ENCODE measurements around the gene DEPDC1B.
"Not testable (repeated sequence)": the region's sequence is repeated elsewhere in the genome, so short reads cannot be mapped to it uniquely, and the experiment has no call there.

DEPDC1B gene, protein sequence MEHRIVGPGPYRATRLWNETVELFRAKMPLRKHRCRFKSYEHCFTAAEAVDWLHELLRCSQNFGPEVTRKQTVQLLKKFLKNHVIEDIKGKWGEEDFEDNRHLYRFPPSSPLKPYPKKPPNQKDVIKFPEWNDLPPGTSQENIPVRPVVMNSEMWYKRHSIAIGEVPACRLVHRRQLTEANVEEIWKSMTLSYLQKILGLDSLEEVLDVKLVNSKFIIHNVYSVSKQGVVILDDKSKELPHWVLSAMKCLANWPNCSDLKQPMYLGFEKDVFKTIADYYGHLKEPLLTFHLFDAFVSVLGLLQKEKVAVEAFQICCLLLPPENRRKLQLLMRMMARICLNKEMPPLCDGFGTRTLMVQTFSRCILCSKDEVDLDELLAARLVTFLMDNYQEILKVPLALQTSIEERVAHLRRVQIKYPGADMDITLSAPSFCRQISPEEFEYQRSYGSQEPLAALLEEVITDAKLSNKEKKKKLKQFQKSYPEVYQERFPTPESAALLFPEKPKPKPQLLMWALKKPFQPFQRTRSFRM

DNA sequence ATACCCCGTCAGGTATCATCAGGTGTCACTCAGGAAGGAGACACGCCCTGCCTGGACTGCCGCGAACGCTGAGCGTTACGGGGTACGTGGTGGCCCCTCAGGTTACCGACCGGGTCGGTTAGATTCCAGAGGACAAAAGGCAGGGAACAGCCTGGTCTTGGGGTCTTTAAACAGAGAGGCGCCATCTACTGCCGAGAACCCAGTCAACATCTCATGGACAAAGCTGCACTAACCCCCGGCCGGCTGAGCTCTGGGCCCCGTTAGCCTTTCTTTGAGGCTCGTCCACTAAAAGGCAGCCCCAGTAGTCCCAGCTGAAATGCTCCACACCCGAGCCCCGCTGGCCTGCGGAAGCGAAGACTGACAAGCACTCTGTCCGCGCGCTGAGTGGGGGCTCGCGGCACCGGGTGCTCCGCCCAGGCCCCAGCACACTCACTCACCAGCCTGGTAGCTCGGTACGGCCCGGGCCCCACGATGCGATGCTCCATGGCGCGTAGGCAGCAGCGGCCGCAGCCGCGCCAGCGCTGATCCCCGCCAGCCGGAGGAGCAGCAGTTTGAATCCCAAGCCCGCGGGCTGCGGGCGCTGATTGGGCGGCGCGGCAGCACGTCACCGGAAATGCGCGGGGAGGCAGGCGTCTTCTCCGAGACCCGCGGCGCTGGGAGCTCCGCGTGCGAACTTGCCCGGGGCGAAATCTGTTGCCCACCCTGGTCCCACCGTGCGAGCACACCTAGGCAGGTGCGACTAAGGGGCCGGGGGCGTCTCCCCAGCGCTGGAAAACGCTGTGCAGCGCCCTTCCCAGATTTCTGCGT is at the start of gene DEPDC1B:
Gene DEPDC1B (minus strand): TSS at position 558 of the 807 bp plus-strand sequence. CDS start 73 bp downstream, at position 485.
- peak; percentile 80 for DNase-seq

DNA sequence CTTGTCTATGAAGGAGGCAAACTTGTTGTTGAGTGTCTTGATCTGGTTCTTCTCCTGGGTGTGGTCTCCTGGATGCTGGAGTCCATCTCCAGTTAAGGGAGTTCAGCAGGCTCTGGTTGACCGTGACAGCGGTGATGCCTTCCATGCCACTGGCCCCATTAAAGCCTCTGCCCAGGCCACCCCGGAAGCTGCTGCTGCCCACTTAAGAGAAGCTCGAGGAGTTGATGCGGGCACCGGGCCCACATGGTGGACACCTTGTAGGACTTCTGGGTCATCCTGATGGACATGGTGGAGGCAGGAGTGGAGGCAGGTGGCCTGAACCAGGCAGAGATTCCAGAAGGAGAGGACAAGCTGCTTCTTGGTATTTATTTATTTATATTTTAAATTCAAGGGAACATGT is 44.7 kb upstream of the DEPDC1B start:
- DNase-seq, result no peak

DNA sequence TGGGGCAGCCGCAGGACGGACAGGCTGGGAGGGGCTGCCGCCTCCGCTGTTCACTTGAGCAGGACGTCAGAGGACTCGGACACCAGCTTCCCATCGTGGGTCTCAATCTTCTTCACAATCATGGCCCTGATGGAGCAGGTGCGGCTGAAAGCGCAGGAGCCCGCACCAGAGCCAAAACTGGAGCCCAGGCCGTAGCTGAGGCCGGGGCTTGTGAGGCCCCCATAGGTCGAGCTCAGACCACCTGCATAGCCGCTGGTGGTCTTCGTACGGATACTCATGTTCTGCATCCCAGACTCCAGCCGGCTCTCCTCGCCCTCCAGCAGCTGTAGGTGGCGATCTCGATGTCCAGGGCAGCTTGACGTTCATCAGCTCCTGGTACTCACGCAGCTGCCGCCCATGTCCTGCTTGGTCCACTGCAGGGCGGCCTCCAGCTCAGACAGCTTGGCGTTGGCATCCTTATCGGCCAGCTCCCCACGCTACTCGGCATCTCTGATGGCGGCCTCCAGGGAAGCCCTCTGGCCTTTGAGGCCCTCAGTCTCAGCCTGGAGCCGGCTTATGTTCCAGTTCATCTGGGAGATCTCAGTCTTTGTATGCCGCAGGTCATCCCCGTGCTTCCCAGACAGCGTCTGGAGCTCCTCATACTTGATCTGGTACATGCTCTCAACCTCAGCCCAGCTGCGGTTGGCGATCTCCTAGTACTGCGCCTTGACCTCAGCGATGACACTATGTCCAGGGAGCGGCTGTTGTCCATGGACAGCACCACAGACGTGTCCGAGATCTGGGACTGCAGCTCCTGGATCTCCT is 43.7 kb upstream of the DEPDC1B start:
- DNase-seq, result no peak

DNA sequence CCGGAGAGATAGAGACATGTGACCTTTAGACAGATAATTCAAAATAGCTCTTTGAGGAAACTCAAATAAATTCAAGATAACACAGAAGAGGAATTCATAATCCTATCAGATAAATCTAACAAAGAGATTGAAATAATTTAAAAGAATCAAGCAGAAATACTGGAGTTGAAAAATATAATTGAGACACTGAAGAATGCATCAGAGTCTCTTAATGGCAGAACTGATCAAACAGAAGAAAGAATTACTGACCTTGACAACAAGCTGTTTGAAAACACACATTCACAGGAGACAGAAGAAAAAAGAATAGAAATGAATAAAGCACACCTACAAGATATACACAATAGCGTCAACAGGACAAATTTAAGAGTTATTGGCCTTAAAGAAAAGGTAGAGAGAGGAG is 40.4 kb upstream of the DEPDC1B start:
- no peak for DNase-seq

DNA sequence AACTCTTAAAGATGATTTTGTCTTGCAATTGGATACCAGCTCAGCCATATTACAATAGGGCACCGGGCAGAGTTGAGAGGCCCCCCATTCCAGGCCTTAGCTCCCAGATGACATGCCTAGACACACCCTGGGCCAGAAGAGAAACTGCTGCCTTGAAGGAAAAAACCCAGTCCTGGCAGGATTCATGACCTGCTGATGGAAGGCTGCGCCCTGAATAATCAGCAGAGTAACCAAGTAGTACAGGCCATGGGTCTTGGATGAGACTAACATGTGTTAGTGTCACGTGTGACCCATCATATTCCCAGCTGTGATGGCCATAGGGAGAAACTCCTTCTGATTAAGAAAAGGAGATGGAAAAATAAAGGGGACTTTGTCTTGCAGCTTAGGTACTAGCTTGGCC is 39.0 kb upstream of the DEPDC1B start:
- DNase-seq, result no peak

DNA sequence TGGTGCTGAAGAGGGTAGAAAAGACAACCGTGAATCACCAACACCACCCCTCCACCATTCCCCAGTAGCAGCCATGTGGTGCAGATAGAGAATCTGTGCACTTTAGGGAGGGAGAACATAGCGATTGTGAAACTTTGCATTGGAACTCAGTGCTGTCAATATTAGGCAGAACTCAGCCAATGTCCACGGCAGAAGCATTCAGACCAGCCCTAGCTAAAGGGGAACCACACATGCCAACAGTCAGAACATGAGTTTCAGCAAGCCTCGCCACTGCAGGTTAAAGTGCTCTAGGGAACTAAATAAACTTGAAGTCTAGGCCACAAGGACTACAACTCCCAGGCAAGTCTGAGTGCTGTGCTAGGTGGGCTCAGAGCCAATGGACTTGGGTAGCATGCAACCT is 38.5 kb upstream of the DEPDC1B start:
- DNase-seq, result no peak

DNA sequence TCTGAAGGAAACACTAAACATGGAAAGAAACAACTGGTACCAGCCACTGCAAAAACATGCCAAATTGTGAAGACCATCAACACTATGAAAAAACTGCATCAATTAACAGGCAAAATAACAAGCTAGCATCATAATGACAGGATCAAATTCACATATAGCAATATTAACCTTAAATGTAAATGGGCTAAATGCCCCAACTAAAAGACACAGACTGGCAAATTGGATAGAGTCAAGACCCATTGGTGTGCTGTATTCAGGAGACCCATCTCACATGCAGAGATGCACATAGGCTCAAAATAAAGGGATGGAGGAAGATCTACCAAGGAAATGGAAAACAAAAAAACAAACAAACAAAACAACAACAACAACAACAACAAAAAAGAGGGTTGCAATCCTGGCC is 30.9 kb upstream of the DEPDC1B start:
- not testable (repeated sequence) for DNase-seq

DNA sequence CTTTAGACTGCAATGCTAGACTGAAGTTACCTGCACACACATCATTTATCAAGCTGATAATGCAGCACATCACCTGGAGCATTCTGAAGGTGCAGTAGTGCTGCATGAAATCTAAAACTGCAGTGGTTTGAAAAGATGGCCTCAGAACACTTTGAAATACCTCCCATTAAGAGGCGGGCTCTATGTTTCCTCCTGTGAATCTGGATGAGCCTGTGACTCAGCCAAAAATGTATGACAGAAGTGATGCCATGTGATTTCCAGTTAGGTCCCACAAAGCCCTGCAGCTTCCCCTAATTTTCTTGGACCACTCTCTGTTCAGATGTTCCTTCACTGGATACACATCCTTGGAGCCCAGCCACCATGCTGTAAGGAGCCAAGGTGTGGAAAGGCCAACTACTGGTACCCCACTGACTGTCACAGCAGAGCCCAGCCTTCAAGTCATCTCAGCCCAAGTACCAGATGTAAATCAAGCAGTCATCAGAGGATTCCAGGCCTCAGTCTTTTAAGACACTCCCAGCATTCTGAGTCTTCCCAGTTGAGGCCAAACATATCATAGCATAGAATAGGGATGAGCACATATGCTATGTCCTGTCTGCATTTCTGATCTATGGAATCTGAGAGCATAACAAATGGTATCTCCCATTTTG is 27.2 kb upstream of the DEPDC1B start:
- no peak for DNase-seq

DNA sequence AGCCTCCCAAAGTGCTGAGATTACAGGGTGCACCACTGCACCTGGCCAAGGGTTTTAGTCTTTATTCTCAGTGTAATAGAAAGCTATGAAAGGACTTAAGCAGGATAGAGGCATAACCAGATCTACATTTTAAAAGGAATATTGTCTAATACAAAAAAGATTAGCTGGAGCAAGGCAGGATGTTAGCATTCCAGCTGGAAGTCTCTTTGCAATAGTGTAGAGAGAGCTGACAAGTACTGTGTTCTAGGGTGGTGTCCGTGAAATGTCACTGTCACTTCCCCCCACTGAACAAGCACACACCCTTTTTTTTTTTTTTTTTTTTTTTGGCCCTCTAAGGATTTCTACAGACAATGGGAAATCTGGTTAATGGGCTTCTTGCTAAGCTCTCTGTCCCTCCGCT is 24.2 kb upstream of the DEPDC1B start:
- DNase-seq, result no peak

DNA sequence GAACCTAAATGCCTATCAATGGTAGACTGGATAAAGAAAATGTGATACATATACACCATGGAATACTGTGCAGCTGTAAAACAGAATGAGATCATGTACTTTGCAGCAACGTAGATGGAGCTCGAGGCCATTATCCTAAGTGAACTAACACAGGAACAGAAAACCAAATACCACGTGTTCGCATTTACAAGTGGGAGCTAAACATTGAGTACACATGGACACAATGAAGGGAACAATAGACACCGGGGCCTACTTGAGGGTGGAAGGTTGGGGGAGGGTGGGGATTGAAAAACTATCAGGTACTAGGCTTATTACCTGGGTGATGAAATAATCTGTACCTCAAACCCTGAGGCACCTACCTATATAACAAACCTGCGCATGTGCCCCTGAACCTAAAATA is 22.4 kb upstream of the DEPDC1B start:
- no peak for DNase-seq

DNA sequence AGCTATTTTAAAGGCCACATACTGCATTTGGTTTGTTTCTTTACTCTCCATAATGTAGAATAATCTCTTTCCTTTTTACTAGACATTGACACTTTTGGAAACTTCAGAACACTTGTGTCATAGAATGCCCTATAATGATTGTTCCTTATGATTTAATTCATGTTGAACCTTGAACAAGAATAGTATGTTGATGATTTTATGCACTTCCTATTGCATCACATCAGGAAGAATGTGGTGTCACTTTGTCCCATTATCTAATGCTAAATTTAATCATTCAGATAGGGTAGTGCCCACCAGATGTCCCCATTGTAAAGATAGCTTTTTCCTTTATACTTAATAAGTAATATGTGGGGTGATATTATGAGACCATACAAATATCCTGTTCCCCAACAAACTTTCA is 19.4 kb upstream of the DEPDC1B start:
- no peak for DNase-seq

DNA sequence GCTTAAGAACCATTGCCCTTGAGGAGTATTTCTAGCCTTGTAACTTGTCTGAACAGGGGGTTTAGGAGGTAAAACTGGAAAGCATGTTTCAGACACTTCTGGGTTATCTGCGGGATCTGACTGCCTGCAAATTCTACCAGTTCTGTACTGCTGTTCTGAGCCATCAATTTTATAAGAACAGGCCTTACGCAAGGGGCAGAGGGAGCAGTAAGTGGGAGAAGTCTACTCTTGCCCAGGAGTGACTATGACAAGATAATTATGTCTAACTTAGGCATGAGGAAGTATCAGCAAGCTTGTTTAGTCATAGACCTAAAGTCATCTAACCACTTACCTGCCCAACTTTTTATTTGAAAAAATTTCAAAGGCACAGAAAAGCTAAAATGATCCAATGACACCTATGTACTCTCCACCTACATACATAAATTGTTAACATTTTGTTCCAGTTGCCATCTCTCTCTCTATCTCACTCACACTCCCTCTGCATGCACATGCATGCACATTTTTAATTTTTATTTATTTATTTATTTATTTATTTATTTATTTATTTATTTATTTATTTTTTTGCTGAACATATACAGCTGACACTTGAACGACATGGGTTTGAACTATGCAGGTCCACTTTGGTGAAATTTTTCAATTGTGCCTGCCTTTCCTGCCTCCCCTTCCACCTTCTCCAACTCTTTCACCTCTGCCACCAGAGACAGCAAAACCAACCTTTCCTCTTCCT is 18.4 kb upstream of the DEPDC1B start:
- no peak for DNase-seq

DNA sequence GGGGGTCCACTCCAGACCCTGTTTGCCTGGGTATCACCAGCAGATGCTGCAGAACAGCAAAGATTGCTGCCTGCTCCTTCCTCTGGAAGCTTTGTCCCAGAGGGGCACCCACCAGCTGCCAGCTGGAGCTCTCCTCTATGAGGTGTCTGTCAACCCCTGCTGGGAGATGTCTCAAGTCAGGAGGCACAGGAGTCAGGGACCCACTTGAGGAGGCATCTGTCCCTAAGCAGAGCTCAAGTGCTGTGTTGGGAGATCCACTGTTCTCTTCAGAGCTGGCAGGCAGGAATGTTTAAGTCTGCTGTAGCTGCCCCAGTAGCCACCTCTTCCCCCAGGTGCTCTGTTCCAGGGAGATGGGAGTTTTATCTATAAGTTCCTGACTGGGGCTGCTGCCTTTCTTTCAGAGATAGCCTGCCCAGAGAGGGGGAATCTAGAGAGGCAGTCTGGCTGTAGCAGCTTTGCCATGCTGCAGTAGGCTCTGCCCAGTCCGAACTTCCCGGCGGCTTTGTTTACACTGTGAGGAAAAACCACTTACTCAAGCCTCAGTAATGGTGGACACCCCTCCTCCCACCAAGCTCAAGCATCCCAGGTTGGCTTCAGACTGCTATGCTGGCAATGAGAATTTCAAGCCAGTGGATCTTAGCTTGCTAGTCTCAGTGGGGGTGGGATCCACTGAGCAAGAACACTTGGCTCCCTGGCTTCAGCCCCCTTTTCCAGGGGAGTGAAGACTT is 15.4 kb upstream of the DEPDC1B start:
- DNase-seq, result not testable (repeated sequence)

DNA sequence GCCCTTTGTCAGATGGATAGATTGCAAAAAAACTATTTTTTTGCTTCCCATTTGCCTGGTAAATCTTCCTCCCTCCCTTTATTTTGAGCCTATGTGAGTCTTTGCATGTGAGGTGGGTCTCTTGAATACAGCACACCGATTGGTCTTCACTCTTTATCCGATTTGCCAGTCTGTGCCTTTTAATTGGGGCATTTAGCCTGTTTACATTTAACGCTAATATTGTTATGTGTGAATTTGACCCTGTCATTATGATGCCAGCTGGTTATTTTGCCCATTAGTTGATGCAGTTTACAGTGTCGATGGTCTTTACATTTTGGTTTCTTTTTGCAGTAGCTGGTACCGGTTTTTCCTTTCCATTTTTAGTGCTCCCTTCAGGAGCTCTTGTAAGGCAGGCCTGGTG is 13.0 kb upstream of the DEPDC1B start:
- no peak for DNase-seq

DNA sequence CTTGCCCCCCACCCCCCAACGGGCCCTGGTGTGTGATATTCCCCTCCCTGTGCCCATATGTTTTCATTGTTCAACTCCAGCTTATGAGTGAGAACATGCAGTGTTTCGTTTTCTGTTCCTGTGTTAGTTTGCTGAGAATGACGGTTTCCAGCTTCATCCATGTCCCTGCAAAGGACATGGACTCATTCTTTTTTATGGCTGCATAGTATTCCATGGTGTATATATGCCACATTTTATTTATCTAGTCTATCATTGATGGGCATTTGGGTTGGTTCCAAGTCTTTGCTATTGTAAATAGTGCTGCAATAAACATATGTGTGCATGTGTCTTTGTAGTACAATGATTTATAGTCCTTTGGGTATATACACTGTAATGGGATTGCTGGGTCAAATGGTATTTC is 11.9 kb upstream of the DEPDC1B start:
- not testable (repeated sequence) for DNase-seq

DNA sequence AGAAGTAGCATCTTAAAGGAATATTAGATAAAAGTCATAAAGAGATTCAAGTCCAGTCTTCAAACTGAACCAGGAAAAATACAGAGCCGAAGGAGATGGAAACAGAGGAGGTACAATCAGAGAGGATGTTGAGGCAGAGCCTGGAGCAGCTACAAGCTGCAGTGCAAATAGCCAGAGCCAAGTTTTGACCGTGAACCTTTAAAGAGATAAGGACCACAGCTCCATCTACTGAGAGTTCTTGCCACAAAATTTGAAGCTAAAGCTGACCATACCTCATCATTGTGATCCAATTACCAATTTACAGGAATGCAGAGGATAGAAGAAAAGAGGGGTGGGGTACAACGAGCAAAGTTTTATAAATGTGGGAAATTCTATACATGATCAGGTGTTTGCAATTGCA is 10.4 kb upstream of the DEPDC1B start:
- no peak for DNase-seq

DNA sequence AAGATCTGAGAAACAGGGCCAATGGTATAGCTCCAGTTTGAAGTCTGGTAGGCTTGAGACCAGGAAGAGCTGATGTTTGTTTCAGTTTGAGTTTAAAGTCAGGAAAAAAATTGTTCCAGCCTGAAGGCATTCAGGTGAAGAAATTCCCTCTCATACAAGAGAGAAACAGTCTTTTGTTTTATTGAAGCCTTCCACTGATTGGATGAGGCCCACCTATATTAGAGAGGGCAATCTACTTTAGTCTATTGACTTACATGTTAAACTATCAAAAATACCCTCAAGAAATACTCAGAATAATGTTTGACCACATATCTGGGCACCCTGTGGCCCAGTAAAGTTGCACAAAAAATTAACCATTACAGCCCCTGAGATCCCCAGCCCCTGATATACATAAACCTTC is 5.2 kb upstream of the DEPDC1B start:
- DNase-seq, result no peak

DNA sequence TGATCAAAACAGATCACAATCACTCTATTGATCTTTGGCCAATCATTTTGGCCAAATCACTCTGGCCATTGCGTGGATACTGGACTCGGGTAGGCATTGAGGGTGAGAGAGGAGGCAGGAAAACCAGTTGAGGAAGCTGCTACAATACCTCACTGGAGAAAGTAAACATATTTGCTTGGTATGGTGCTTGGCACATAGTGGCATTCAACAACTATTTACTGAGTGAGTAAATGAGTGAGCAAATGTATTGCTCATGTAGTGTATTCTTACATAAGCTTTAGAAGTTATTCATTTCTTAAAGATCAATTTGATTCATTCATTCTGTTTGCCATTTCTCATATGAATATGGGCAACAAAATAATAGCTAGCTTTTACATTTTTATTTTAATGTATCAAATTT is 4.0 kb upstream of the DEPDC1B start:
- DNase-seq, result no peak

DNA sequence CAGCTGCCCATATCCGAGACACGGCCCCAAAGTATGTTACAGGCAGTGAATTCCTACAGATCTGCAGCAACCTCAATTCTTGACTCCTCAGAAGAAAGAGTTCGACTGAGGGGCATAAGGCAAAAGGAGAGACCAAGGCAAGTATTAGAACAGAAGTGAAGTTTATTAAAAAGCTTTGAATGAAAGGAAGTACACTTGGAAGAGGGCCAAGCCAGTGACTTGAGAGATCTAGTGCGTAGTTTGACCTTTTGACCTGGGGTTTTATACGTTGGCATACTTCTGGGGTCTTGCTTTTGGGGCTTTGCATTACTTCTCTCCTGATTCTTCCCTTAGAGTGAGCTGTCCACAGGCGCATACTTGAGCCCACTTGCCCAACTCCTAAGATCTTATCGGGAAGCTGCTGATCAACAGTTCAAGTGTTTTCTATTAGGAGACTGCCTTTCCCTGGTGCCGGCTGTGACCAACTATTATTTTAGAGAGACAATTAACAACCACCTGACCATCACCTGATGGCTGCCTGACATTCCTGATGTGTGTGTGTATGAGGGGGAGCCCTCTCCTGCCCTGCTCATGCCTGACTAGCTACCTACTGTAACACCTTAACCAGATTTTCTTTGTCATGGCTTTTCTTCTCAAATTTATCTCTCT is 1.5 kb upstream of the DEPDC1B start:
- no peak for DNase-seq

DNA sequence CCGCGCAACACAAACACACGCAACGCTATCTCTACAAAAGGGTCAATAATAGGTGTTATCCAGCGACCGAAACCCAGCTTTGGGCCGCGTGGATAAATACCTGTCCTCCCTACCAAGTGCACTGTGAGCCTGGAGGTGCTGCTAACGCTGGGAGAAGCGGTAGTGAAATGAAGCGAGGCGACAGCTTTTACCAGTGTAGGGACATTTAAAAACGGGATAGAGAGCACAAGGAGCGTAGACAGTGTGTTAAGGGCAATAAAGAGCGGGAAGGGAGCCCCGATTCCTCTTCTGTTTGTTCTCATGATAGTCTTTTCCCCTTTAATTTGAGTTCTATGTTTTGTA is 421 bp upstream of the DEPDC1B start:
- no peak for DNase-seq

DNA sequence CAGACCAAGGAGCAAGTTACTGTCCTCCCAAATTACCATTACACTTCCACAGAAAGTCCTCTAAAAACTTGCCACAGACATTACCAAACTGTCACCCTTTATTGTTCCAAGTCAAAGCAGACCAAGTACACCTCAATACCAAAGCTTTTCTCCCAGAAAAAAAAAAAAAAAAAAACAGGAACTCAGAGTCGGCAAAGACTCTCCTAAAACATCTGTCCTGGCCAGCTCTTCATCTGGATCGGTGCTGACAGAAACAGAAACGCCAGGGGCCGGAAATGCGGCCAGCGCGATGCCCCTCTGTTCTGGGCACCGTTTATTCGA is 718 bp downstream of the DEPDC1B start:
- DNase-seq, result no peak
